Subcutaneous abdominal adipose tissue (tissue), 5 donors: ENCODE results near the gene FAM168A.

Experiments used
- H3K27ac ChIP-seq: one replicate; pipeline ENCODE4 v1.7.0; 2013; ENCODE audit warnings: low read depth, mild to moderate bottlenecking, inconsistent platforms, low read length, moderate library complexity
- H3K27me3 ChIP-seq, 5 donors: one replicate each; pipeline ENCODE4 v1.7.0; 2013; ENCODE audit warnings: low read length in 5 of 5, inconsistent platforms in 1 of 5; ENCODE audit not compliant: control insufficient read depth in 5 of 5, insufficient read depth in 4 of 5
- H3K36me3 ChIP-seq, 5 donors: one replicate each; pipeline ENCODE4 v1.7.0; 2013; ENCODE audit warnings: low read length in 5 of 5; ENCODE audit not compliant: control insufficient read depth in 5 of 5, insufficient read depth in 5 of 5
- H3K4me1 ChIP-seq, 5 donors: one replicate each; pipeline ENCODE4 v1.7.0; 2013; ENCODE audit warnings: low read length in 5 of 5, mild to moderate bottlenecking in 3 of 5, moderate library complexity in 1 of 5; ENCODE audit not compliant: control insufficient read depth in 5 of 5, insufficient read depth in 5 of 5
- H3K4me3 ChIP-seq, 5 donors: one replicate each; pipeline ENCODE4 v1.7.0; 2013; ENCODE audit warnings: low read length in 5 of 5, low read depth in 1 of 5
- H3K9ac ChIP-seq, 5 donors: one replicate each; pipeline ENCODE4 v1.7.0; 2013; ENCODE audit warnings: low read length in 5 of 5, mild to moderate bottlenecking in 4 of 5, moderate library complexity in 3 of 5
- H3K9me3 ChIP-seq, 5 donors: one replicate each; pipeline ENCODE4 v1.7.0; 2013; ENCODE audit warnings: low read length in 5 of 5; ENCODE audit not compliant: control insufficient read depth in 5 of 5
- donor health status: healthy.
- donor health status: healthy.
- donor health status: healthy.
- donor health status: healthy.
- donor health status: healthy.

FAM168A gene

DNA sequence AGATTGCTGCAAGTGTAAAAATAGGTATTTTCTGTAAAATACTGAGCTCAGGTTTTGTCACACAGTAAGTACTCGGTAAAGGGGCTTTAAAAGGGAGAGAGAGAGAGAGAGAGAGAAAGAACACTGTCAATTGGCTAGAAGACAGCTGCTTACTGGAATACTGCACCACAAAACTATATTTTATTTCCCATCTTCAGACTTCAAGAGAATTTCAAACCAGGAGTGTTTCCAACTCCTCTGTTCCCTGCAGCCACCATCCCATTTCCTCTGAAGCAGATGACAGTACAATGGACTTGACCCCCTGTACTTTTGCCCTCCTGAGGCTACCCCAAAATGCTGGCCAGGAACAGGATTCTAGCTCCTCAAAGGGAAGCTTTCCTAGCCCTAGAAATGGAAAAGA lies 132.0 kb downstream of the FAM168A start:
- peaks cover 5 to 63% (median 61%) of the 10 kb centered on the region in 5 donors for H3K4me1 ChIP-seq
- H3K9me3 ChIP-seq = no peaks in the 10 kb centered on the region
- H3K27me3 ChIP-seq = no peaks in the 10 kb centered on the region
- H3K36me3 ChIP-seq = peaks cover 0 to 2% (median 0%) of the 10 kb centered on the region in 5 donors
- no peak overlapping the region for H3K4me3 ChIP-seq
- H3K27ac ChIP-seq = peak overlapping the region; percentile 28
- H3K9ac ChIP-seq = no peak overlapping the region

DNA sequence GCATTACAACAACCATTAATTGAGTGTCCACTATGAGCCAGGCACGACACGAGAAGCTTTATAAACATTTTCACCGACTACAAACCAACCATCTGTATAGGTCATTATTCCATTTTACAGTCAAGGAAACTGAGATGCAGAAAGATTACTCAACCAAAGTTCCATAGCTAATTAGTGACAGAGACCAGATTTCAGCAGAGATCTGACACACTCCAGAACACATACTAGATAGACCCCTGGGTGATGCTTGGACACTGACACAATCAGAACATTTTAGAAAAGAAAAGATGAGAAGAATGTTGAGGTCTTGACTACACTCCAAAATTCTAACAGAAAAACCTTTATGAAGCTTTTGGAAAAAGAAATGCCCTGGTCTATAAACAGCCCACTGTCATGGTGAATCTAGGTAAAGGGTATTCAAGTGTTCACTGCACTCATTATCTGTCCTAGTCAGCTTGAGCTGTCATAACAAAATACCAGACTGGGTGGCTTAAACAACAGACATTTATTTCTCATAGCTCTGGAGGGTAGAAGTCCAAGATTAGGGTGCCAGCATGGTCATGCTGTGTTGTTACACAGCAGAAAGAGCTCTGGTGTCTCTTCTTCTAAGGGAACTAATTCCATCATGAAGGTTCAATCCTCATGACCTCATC lies 132.8 kb downstream of the FAM168A start:
- Histone ChIP-seq H3K27me3 (no peaks in the 10 kb centered on the region), H3K9ac (no peak overlapping the region), H3K36me3 (no peaks in the 10 kb centered on the region), H3K4me1 (peaks cover 5 to 62% (median 60%) of the 10 kb centered on the region in 5 donors), H3K4me3 (no peak overlapping the region), H3K9me3 (no peaks in the 10 kb centered on the region), H3K27ac (no peak overlapping the region)

- no peaks in the 10 kb centered on the region for H3K36me3 ChIP-seq
- no peak overlapping the region for H3K9ac ChIP-seq
- no peak overlapping the region for H3K27ac ChIP-seq
- H3K4me1 ChIP-seq = peaks cover 5 to 60% (median 57%) of the 10 kb centered on the region in 5 donors
- no peaks in the 10 kb centered on the region for H3K9me3 ChIP-seq
- H3K4me3 ChIP-seq = no peak overlapping the region
- no peaks in the 10 kb centered on the region for H3K27me3 ChIP-seq
Observed at GRCh38 chr11:73464347-73464746, 133.6 kb downstream of the FAM168A start.

DNA sequence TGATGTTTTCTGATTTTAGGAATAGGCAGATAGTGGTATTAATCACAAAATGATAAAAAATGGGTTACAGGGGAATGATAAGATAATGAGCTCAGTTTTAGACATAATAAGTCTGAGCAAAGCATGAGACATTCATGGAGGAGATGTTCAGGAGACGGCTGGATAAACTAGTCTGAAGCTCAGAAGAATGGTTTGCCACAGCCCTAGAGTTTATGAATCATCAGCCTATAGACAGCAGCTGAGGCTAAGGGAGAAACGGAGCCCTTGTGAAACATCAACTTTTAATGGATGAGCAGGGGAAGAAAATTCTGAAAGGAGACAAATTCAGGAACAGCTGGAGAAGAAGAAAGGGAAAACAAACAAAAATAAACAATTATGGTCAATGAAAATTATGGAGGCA lies 134.6 kb downstream of the FAM168A start:
- Histone ChIP-seq H3K9ac (no peak overlapping the region), H3K36me3 (no peaks in the 10 kb centered on the region), H3K4me3 (no peak overlapping the region), H3K9me3 (no peaks in the 10 kb centered on the region), H3K27me3 (no peaks in the 10 kb centered on the region), H3K27ac (no peak overlapping the region), H3K4me1 (peaks cover 4 to 50% (median 47%) of the 10 kb centered on the region in 5 donors)

DNA sequence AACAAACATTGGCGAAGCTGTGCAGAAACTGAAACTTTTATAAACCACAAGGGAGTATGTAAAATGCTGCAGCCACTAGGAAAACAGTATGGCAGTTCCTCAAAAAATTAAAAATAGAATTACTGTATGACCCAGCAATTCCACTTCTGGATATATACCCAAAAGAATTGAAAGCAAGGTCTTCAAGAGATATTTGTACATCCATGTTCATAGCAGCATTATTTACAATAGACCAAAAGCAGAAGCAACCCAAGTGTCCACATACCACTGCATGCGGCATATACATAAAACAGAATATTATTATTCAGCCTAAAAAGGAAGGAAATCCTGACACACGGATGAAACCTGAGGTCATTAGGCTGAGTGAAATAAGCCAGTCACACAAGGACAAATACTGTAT lies 135.9 kb downstream of the FAM168A start:
- H3K4me3 ChIP-seq = no peak overlapping the region
- H3K27ac ChIP-seq = no peak overlapping the region
- H3K9ac ChIP-seq = peak overlapping the region in 1 of 5 donors; percentile 46
- H3K4me1 ChIP-seq = peaks cover 0 to 37% (median 35%) of the 10 kb centered on the region in 5 donors
- no peaks in the 10 kb centered on the region for H3K36me3 ChIP-seq
- H3K9me3 ChIP-seq = no peaks in the 10 kb centered on the region
- no peaks in the 10 kb centered on the region for H3K27me3 ChIP-seq

DNA sequence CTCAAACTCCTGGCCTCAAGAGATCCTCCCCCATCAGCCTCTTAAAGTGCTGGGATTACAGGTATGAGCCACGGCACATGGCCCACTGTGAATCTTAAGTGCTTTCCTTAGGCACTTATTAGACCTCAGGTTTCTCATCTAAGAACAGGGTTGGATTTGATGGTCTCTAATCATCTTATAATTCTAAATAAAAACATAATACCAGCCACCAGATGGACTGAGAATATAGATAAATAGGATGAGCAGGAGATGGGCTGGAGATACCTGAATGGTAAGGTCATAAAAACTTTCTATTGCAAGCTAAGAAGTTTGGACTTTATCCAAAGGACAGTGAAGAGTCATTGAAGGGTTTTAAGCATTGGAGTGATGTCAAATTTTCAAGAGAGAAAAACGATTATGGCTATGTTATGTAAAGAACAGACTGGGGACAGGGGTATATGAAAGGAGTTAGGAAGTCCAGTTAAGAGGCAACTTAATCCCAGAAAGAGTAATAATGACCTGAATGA lies 136.5 kb downstream of the FAM168A start:
- Histone ChIP-seq H3K4me3 (no peak overlapping the region), H3K9me3 (no peaks in the 10 kb centered on the region), H3K27me3 (no peaks in the 10 kb centered on the region), H3K4me1 (peaks cover 0 to 34% (median 32%) of the 10 kb centered on the region in 5 donors), H3K27ac (no peak overlapping the region), H3K9ac (peak overlapping the region in 1 of 5 donors; percentile 46), H3K36me3 (no peaks in the 10 kb centered on the region)

GRCh38 chr11:73458201-73458600 lies 139.7 kb downstream of the FAM168A start:
- Histone ChIP-seq H3K4me1 (peaks cover 0 to 32% (median 27%) of the 10 kb centered on the region in 5 donors), H3K27ac (no peak overlapping the region), H3K27me3 (no peaks in the 10 kb centered on the region), H3K9me3 (no peaks in the 10 kb centered on the region), H3K36me3 (no peaks in the 10 kb centered on the region), H3K9ac (no peak overlapping the region), H3K4me3 (no peak overlapping the region)

DNA sequence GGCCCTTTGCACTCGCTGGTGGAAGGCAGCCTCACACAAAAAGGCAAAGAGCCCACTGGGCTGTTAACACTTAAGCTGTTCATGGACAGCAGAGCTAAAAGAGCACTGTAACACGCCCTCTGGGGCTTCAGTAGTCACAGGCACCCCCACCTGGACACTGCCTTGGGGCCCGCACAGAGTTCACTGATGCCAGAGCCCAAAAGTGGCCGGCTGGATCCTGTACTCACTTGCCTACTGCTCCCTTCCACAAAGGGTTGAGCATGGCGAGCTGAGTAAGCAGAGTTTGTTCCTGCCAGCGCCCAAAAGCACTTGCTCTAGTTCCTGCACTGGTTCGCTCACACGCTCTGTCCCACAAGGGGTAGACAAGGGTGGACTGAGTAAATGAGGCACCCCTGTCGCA lies 142.9 kb downstream of the FAM168A start:
- H3K9me3 ChIP-seq = no peaks in the 10 kb centered on the region
- no peak overlapping the region for H3K4me3 ChIP-seq
- H3K27ac ChIP-seq = no peak overlapping the region
- no peaks in the 10 kb centered on the region for H3K27me3 ChIP-seq
- no peaks in the 10 kb centered on the region for H3K36me3 ChIP-seq
- H3K4me1 ChIP-seq = peaks cover 0 to 20% (median 12%) of the 10 kb centered on the region in 5 donors
- no peak overlapping the region for H3K9ac ChIP-seq

DNA sequence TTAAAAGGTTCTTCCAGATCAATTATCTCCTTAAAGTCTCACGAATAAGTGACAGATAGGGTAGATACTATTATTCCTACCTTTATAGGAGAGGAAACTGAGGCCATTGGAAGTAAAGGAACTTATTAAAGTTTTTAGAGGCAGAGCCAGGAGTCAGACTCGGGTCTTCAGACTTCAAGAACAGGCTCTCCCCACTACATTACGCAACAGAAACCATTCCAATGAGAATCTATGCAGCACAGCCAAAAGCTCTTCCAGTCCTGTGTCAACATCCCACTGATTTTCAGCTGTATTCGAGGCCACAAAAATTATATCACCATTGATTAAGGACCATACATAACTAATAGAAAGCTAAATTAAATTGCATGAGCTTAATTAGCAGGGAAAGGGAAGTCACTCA lies 144.3 kb downstream of the FAM168A start:
- no peaks in the 10 kb centered on the region for H3K36me3 ChIP-seq
- H3K27me3 ChIP-seq = no peaks in the 10 kb centered on the region
- H3K9ac ChIP-seq = no peak overlapping the region
- H3K9me3 ChIP-seq = no peaks in the 10 kb centered on the region
- peaks cover 0 to 23% (median 14%) of the 10 kb centered on the region in 5 donors for H3K4me1 ChIP-seq
- H3K27ac ChIP-seq = no peak overlapping the region
- H3K4me3 ChIP-seq = no peak overlapping the region

DNA sequence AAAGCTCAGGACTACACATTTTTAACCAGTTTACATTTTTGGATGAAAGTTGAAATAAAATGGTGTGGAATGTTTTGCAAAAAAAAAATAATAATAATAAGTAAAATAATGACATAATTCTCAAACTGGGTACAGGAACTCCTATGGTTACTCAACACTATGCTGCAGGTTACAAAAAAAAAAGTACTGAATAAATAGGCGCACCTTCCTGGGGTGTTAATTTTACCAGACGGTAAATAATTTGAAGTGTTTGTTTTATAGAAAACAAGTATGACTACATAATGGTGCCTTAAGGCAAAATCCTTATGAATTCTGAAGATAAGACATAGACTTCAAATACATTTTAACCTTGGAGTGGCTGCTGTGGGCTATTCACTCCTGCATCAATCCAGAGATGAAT lies 145.2 kb downstream of the FAM168A start:
- Histone ChIP-seq H3K9ac (no peak overlapping the region), H3K27ac (no peak overlapping the region), H3K4me1 (peaks cover 0 to 23% (median 14%) of the 10 kb centered on the region in 5 donors)

More for the DNA sequence above, 145.2 kb downstream of the FAM168A start:
- H3K36me3 ChIP-seq = no peaks in the 10 kb centered on the region
- no peaks in the 10 kb centered on the region for H3K9me3 ChIP-seq
- H3K27me3 ChIP-seq = no peaks in the 10 kb centered on the region
- no peak overlapping the region for H3K4me3 ChIP-seq
